GM19023 (cell line): ENCODE measurements around the gene TOMM70.
"Not testable (repeated sequence)": the region's sequence is repeated elsewhere in the genome, so short reads cannot be mapped to it uniquely, and the experiment has no call there.

Experiments
- ATAC-seq: cut with Tn5 transposase; IDR thresholded peaks from one replicate; pipeline ENCODE4 v1.9.1; 2021; ENCODE audit warnings: mild to moderate bottlenecking, moderate library complexity; ENCODE audit not compliant: unreplicated experiment

The TOMM70 gene

GRCh38 chr3:100400780-100401673, at the start of gene TOMM70, which contains the start of gene LNP1:
TOMM70 (minus strand) TSS chr3:100401089; CDS start chr3:100400949, 140 bp downstream.
LNP1 (plus strand) TSS chr3:100401539; CDS start chr3:100429730, 28,191 bp downstream.
- peak; percentile 92 for ATAC-seq

GRCh38 chr3:100449214-100449613, 48.3 kb upstream of the TOMM70 start:
- ATAC-seq = no peak

GRCh38 chr3:100448079-100448478, 47.2 kb upstream of the TOMM70 start:
- ATAC-seq = no peak

- not testable (repeated sequence) for ATAC-seq
Observed at GRCh38 chr3:100447067-100447466, 46.2 kb upstream of the TOMM70 start.

- no peak for ATAC-seq
Observed at GRCh38 chr3:100443690-100444089, 42.8 kb upstream of the TOMM70 start.

GRCh38 chr3:100440895-100441294, 40.0 kb upstream of the TOMM70 start:
- no peak for ATAC-seq

GRCh38 chr3:100438623-100438974, 37.7 kb upstream of the TOMM70 start:
- ATAC-seq = no peak

DNA sequence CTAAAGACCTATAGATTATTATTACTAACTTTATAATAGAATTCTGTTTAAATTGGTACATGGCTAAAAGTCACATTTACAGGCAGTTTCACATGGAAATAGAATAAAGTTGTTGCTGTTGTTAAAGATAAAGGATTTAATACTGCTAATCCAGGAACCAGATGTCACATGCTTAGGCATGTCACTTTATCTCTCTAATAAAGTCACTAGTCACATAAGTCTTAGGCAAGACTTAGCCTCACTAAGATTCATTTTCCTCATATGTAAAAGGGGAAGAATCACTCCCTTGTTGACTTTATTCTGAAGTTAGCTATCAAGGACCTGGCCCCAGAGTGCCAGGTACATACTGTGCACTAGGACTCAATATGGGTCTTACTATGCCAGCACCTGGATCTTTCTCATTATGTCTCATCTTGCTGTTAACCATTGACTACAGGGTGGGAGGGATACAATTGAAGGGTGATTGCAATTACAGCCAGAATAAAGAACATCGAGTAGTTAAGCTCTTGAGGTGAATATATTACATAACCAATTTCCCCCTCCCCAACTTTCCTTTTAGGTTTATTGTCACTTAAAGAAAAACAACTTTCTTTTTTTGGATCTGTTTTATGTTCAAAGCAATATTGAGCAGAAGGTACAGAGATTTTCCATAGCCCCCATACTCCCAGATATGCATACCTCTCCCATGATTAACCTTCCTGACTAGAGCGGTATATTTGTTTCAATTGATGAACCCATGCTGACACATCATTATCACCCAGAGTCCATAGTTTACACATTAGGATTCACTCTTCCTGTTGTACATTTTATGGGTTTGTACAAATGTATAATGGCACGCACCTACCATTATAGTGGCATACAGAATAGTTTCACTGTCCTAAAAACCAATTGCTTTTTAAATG, 37.1 kb upstream of the TOMM70 start:
- no peak for ATAC-seq

- ATAC-seq = no peak
Observed at GRCh38 chr3:100436951-100437350, 36.1 kb upstream of the TOMM70 start.

- no peak for ATAC-seq
Observed at GRCh38 chr3:100429187-100429716, 28.4 kb upstream of the TOMM70 start.

DNA sequence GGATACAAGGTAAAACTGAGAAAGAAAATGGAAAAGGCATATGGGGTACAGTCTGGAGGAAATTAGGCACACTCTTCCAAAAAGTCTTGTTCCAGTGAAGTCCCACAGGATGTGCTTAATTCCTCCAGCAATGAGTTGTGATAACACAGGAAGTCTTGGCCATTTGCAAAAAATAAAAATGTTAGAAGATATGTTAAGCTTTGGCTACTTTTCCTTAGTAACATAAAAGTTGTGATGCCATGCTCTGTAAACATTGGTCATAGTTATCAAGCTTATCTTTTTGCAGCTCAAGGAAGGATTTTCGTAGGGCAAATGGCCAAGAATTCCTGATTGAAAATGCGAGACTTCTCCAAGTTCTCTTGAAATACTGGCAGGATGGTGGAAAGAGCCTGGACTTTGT, 26.8 kb upstream of the TOMM70 start:
- no peak for ATAC-seq

- ATAC-seq = no peak
Observed at GRCh38 chr3:100426067-100426682, 25.3 kb upstream of the TOMM70 start.

- no peak for ATAC-seq
Observed at GRCh38 chr3:100425316-100425715, 24.4 kb upstream of the TOMM70 start.

DNA sequence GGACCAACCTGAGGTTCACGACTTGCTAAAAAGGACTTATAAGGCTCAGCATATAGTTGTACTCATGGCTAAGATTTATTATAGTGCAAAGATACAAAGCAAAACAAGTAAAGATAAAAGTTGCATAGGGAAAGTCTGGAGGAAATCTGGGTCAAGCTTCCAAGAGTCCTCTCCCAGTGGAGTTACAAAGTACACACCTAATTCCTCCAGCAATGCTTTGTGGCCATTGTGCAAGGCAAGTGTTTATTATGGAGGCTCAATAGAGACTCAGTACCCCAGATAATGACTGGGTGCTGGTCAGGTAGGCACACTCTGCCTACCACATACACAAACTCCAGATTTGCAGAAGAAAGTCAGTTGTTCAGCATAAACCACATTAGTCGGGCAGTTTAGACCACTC, 23.4 kb upstream of the TOMM70 start:
- ATAC-seq = no peak

DNA sequence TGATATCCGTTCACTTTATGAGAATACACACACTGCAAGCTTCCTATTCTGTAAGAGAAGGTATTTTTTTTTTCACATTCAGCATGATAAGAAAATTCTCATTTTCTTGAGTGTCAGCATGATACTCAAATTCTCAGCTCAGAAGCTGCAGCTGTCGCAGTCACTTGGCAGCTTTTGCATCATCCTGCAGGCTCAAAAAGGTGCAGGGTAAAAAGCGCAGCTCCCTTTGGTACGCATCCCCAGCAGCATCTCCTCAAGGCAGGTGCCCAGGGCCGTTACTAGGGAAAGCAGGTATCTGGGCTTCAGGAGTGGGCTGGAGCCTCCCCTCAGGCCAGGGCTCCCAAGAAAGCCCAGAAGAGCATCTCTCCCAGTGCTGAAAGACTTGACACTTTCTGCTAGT, 22.7 kb upstream of the TOMM70 start:
- ATAC-seq = no peak

GRCh38 chr3:100420885-100421284, 20.0 kb upstream of the TOMM70 start:
- ATAC-seq = no peak

DNA sequence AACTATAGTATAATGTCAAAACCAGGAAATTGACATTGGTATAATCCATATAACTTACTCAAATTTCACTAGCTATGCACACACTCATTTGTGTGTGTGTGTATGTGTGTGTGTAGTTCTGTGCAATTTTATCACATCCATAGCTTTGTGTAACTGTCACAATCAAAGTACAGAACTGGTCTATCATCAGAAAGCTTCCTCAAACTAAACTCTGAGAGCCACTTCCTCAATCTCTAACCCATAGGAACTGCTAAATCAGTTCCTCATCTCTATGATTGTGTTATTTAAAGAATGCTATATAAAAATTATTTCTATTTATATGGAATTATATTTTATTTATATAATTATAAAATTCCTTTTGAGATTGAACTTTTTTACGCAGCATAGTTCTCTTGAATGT, 18.5 kb upstream of the TOMM70 start:
- ATAC-seq = no peak

DNA sequence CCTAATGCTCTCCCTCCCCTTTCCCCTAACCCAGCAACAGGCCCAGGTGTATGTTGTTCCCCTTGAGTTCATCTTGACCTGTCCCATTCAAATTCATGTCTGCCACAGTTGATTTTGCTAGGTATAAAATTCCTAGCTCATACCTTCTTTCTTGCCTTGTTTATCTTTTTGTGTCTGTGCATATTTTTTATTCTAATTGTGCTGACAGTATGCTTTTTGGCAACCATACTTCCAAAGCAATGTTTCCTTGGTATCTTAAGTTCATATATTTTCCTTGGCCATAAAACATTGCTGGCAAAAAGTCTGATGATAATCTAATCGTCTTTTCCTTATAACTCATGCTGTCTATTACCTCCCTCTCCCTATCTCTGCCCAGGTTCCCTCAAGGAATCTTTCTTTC, 16.0 kb upstream of the TOMM70 start:
- ATAC-seq = no peak

DNA sequence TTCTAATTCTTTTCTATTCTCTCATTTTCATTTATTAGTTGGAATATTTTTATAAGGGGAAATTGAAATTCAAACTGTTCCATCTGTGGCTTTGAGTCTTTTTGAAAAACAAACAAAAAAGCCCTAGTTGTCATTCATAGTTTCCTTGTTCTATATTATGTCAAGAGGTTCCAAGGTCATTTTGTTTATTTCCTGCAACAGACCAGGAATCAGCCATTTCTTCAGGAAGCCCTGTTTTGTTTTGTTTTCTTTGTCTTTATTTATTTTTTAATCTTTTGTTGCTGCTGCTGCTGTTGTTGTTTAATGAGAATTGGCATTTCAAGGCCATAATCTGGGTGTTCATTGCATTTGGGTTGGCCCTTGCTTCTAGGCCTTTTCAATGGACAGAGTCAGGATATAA, 15.3 kb upstream of the TOMM70 start:
- no peak for ATAC-seq

DNA sequence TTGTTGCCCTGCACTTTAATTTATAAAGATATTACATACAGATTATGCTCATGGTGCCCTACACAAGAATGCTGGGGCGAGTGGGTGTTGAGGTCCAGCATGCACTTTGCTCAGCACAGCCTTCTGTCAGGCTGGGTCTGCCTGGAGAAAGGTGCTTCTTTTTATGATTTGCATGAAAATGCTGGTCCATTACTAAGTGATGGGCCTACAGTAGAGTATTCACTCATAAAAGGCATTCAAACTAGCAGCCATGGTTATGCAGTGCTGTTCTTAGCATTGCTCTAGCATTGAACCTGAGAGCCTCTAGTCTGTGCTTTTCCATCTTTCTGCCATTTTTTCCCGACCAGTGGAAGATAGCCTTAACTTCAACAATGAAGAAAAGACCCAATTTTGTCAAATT, 12.7 kb upstream of the TOMM70 start:
- ATAC-seq = no peak
